COLO829 (cell line): Measurements from ENCODE around the gene CARMIL3.
"Not testable (repeated sequence)": the region's sequence is repeated elsewhere in the genome, so short reads cannot be mapped to it uniquely, and the experiment has no call there.

ENCODE experiments used
- DNase-seq: peaks from one replicate; pipeline ENCODE4 v3.0.0; 2012; ENCODE audit warnings: low spot score

Gene CARMIL3

DNA sequence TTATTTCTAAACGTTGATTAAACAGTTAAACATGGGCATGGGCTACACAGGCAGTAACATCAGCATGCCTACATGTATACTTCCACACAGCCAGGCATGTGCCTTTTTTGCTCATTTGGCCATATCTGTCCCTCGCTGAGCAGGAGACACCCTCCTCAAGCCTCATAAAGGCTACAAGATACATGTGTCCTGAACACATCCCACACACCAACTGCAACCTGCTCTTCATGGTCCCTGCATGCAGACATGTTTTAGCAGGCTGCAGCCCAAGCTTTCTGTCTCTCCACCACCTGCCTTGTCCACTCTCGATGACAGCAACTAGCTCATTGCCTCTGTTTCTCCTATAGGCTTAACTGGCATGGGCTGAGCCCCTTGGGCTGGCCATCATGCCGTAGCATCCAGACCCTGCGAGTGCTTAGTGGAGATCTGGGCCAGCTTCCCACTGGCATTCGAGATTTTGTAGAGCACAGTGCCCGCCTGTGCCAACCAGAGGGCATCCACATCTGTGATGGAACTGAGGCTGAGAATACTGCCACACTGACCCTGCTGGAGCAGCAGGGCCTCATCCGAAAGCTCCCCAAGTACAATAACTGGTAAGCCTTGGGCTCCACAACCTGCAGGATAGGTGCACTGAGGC is 44.9 kb downstream of the CARMIL3 start:
- no peak for DNase-seq

DNA sequence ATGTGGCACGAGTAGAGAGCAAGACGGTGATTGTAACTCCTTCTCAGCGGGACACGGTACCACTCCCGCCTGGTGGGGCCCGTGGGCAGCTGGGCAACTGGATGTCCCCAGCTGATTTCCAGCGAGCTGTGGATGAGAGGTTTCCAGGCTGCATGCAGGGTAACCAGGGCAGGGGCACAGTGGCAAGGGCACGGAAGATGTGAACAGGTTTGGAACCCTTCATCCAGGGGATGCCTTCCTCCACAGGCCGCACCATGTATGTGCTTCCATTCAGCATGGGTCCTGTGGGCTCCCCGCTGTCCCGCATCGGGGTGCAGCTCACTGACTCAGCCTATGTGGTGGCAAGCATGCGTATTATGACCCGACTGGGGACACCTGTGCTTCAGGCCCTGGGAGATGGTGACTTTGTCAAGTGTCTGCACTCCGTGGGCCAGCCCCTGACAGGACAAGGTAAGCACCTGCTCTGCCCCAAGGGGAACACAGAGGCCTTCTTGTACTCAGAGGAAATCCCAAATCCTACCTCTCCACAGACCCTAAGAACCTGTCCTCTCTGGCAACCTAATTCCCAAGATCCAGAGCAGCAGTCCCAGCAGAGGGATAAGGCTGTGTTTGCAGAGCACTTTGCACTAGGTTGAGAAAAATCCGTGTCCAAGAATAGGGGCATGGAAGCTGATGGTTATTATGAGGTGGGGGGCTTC is 46.6 kb downstream of the CARMIL3 start:
- no peak for DNase-seq

DNA sequence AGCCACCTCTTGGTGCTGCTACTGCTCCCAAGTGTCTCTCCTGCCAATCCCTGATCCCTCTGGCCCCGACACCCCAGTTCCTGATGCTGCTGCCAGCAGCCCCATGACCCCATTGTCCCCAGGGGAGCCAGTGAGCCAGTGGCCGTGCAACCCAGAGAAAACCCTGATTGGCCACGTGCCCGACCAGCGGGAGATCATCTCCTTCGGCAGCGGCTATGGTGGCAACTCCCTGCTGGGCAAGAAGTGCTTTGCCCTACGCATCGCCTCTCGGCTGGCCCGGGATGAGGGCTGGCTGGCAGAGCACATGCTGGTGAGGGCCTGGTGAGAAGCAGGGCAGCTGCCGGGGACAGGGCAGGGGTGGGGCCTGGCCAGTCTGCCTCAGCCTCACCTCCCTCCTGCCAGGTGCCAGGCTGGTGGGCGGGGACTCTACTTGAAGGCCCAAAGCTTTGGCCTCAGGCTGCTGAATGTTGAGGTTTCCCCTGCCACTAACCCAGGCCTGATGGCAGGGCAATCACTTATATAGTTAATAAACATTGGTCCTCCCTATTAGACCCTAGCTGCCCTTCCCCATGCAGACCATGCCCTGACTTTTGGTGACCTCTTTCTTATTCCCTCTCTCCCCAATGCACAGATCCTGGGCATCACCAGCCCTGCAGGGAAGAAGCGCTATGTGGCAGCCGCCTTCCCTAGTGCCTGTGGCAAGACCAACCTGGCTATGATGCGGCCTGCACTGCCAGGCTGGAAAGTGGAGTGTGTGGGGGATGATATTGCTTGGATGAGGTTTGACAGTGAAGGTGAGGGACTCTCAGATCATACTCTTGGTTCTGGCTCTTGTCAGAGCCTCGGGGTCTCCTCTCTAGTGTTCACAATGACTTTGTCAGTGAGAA is 47.4 kb downstream of the CARMIL3 start:
- DNase-seq: no peak

DNA sequence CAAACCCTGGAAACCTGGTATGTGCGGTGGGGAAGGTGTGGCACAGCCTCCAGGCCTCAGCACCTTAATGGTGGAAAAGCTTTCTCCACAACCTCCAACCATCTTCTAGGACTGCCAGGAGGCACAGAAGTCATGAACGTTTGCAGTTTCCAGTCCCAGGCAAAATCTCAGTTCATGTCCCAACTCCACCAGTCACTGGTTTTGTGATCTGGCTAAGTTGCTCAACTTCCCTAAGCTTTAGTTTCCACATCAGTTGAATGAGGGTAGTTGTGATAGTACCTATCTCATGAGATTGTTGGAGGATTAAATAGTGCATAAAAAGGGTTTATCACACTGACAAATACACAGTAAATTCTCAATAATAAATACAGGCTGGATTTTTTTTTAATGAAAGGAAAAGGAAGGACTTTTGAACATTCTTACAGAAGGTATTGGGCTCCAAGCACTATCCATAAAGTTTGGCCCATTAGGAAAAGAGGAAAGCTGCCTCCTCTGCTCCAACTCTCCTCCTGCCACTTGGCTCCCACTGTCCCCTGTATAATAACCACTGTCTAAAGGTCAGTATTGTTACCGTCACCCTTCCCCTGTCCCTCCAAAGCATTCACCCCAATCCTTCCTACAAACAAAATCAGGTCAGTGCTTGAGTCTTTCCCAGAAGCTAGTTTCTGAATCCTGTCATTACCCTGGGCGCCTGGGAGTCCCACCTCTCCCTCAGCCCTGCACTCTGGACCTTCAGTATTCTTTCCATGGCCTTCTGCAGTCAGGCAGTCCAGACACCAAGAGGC is 48.6 kb downstream of the CARMIL3 start:
- DNase-seq: no peak

DNA sequence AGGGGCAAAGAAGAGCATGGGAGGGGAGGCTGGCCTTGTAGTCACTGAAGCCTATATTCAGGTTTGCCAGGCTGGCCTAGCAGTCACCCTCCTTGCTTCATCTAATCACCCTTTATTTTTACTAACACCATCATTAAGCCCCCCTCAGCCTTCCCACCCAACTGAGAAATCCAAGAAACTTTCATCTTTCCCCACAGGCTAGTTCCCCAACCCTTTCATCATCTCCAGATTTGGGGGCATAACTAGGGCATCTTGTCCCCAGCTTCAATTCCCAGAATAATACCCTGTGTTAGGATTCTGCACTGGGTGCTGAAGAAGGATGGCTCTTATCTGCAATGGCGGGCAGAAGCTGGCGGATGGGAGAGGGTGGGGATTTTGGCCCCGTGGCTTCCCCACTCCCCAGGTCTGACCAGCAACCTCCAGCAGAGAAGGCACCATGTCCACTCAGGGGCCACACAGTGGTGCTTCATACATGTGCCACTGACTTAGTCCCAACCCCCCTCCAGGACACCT is 49.2 kb downstream of the CARMIL3 start:
- no peak for DNase-seq

DNA sequence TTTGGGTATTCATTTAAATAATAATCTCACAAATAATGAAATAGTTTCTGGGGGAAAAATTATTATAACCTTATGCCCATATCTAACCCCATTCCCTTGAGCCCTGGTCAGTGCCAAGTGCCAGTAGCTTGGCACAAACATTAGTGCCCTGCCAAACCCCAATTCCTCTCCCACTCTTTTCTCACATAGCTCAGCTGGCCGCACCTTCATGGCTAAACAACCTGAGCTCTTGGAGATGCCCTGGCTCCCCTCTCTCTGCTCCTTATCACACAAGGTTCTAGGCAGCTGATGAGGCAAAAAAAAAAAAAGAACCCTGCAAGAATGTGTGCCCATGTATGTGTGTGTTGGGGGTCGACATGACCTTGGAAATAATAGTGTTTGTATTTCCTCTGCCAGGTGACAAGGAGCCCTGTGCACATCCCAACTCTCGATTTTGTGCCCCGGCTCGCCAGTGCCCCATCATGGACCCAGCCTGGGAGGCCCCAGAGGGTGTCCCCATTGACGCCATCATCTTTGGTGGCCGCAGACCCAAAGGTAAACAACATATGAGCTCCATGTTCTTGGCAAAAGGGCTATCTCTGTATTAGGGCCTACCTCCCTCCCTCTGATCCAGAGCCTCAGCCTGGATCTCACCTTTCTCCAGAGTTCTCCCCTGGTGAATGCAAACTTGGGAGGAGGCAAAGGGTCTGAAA is 50.7 kb downstream of the CARMIL3 start:
- DNase-seq: no peak

DNA sequence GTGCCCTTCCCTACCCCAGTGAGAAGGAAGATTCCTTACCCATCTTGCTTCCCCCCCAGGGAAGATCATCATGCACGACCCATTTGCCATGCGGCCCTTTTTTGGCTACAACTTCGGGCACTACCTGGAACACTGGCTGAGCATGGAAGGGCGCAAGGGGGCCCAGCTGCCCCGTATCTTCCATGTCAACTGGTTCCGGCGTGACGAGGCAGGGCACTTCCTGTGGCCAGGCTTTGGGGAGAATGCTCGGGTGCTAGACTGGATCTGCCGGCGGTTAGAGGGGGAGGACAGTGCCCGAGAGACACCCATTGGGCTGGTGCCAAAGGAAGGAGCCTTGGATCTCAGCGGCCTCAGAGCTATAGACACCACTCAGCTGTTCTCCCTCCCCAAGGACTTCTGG is 51.6 kb downstream of the CARMIL3 start:
- no peak for DNase-seq

DNA sequence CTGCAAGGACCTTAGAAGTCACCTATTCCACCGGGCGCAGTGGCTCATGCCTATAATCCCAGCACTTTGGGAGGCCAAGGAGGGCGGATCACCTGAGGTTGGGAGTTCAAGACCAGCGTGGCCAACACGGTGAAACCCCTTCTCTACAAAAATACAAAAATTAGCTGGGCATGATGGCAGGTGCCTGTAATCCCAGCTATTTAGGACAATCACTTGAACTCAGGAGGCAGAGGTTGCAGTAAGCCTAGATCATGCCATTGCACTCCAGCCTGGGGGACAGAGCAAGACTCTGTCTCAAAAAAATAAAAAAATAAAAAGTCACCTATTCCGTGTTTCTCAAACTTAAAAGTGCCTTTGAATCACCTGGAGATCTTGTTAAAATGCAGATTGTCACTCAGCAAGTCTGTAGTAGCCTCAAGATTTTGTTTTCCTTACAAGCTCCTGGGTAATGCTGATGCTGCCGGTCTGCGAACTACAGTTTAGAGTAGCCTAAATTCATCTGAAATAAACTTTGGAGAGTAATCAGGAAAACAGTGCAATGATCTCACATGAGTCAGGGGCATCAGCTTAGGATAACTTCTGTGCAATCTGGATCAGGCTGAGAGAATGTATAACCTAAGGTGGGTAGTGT is 53.9 kb downstream of the CARMIL3 start:
- not testable (repeated sequence) for DNase-seq

DNA sequence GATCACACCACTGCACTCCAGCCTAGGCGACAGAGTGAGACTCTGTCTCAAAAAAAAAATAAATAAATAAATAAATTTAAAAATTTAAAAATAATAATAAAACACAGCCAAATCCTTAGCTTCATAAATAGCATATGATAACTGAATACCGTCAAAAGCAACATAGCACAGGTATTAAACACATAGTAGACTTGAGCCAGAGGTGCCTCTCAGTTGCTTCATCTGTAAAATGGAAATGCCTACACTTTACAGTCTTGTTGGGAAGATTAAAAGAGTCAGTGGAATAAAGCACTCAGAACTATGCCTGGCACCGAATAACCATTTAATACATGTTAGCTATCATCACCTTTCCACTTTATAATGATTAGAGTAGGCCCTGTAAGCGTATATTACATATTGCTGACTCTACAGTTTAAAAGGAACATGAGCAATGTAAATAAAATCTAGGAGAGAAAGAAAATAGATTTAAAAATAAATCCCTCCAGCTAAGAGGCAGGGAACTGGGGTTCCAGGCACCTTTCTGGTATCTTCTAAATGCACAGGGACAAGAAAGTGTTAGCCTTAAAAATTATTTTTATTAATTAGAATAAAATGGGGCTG is 55.0 kb downstream of the CARMIL3 start:
- DNase-seq: no peak

DNA sequence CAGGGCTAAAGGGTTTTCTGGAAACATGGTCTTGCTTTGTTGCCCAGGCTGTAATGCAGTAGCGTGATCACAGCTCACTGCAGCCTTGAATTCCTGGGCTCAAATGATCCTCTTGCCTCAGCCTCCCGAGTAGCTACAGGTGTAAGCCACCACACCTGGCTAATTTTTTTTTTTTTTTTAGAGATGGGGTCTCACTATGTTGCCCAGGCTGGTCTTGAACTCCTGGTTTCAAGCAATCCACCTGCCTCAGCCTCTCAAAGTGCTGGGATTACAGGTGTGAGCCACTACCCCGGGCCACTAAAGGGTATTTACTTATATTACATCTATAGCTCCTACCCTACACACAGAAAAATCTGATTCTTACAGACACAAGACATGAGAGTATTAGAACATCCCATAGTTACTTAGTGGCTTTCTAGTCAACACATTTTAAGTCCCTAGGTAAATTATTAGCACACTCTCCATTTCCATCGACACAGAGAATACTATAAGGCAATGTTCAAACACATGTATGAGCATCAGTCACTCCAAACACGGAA is 56.6 kb downstream of the CARMIL3 start:
- no peak for DNase-seq

DNA sequence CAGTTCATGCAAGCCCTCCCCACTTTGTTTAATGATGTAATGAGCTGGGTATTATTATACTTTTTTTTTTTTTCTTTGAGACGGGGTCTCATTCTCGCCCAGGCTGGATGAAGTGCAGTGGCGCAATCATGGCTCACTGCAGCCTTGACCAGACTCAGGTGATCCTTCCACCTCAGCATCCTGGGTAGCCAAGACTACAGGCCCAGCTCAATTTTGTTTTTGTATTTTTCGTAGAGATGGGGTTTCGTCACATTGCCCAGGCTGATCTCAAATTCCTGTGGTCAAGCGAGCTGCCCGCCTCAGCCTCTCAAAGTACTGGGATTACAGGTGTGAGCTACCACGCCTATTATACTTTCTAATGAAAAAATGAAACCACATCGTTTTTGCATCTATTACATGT is 58.3 kb downstream of the CARMIL3 start:
- DNase-seq: no peak

DNA sequence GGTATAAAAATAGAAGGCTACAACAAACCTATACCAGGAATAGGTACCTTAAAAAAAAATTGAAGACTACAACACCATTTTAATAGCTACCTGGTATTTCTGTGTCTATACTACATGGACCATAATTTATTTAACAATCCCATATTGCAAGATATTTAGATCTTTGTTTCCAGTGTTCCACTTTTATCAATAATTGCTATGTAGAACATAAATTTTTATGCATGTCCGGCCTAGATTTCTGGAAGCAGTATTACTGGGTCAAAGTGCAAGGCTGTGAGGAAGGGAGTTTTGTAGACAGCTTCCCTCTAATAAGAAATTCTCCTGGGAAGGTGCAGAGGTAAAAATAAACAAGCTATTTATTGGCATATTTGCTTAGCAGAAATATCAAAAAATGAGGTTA is 58.7 kb downstream of the CARMIL3 start:
- no peak for DNase-seq

DNA sequence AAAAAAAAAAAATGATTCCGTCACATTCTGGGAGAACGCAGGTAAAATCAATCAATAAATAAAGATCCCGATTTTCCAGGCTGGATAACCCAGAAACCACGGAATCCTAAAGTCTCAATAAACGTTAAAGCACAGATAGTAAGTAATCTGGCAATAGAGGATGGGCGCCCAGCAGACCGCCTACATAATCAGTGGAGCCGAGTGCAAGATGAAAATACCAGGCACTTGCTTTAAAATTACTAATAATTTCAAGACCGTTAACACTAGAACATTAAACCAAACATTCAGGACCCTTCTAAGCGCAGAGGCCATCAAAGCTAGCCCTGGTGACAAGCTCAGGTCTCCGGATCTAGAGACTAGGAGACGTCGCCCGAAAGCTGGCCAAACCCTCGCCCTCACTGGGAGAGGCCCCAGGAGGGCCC is 61.6 kb downstream of the CARMIL3 start:
- peak; percentile 18 for DNase-seq

DNA sequence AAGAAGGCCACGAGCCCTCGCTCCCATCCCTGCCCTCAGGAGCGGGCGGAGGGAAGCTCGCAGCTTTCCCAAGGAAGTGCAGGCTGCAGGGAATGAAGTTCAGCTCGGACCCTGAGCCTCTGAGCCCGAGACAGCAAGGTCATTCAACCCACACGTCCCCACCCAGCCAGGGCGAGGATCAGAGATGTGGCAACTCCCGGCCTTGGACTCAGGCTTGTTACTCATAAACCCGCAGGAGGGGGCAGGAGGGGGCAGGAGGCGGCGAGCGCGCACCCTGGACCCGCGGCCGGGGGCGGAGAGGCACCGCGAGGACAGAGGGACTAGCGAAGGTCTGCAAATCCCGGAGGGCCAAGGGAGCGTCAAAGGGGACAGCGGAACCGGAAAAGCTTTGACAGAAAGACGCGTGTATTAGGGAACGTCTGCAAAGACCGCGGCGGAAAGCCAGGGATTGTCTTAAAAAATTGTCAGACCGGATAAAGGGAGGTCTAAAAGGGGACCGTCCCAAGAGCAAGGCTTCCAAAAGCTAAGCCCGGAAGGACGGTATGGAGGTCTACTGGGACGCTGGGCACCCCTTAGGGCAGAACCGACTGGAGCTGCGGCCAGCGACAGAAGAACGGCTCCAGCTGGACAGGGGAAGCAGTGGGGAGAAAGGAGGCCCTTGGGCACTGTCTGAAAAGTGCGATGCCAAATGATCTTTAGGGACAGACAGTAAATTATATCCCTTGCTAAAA is 62.2 kb downstream of the CARMIL3 start:
- peak; percentile 85 for DNase-seq

DNA sequence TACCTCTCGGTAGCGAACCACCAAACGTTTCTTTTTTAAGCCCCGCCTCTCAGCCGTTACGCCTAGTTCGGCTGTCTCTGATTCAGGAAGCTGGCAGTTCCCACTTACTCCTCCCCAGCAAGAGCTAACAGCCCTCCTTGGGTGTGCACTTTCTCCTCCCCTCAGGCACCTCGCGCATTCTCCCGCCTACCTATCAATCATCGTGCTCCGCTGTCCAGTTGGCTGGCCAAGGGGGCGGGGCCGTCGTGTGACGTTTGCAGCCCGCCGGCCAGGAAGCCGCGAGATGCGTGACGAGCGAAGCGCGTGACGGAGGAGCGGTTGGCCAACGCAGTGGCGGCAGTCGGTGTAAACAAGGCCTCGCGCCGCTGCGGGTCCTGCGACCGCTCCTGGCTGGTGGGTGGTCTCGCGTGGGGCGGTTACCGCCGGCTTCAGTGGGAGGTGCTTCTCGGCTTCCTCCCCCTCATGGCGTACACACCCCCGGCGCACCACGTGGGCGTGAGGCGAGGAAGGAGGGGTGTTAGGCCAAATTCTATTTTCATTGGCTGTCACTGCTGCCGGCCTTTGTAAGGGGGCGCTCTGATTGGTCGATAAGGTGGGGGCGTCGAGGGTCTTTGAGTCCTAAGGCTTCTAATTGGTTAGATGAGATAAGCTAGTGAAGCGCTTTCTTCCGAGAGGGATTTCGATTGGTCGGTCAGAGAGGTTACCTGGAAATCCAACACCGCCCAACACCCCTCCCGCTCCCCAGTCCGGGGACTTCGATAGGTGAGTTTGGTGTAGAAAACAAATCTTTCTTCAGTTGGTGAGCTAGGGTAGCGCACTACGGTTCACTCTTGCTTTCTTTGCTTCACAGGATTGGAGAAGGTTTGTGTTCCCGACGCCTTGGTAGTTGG is 63.0 kb downstream of the CARMIL3 start, which contains the start of the genes DCAF11 and NRL:
Gene DCAF11, plus strand, starts transcription at position 246 of the 890 bp plus-strand sequence. CDS start 818 bp downstream, outside the sequence.
Gene NRL, minus strand, starts transcription at position 418 of the 890 bp plus-strand sequence. CDS start 32,101 bp downstream, outside the sequence.
- peak; percentile 100 for DNase-seq

DNA sequence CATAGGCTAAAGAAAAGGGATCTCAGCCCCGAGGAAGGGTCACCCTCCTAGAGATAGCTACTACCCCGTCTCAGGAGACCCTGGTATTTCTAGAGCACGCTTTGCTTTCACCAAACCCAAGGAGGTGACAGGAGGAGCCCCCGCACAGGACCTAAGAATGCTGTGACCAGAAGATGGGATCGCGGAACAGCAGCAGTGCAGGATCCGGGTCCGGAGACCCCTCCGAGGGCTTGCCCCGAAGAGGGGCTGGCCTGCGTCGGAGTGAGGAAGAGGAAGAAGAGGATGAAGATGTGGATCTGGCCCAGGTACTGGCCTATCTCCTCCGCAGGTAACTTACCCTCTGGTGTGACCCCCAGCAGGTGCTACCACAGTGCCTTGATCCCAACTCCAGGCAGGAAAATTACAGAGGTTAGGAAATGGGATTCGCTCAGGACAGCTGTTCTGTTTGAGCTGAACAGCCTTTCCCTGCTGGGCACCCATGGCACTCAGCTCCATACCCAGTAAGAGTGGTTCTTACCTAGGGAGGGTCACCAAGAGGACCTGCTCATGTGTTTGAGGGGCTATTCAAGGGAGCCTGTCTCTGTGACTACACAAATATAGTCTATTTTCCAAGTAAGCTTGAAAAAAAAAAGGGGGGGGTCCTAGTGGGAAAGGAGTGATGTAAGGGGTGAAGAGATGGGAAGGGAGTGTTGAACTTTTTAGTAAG is 63.8 kb downstream of the CARMIL3 start:
- no peak for DNase-seq

DNA sequence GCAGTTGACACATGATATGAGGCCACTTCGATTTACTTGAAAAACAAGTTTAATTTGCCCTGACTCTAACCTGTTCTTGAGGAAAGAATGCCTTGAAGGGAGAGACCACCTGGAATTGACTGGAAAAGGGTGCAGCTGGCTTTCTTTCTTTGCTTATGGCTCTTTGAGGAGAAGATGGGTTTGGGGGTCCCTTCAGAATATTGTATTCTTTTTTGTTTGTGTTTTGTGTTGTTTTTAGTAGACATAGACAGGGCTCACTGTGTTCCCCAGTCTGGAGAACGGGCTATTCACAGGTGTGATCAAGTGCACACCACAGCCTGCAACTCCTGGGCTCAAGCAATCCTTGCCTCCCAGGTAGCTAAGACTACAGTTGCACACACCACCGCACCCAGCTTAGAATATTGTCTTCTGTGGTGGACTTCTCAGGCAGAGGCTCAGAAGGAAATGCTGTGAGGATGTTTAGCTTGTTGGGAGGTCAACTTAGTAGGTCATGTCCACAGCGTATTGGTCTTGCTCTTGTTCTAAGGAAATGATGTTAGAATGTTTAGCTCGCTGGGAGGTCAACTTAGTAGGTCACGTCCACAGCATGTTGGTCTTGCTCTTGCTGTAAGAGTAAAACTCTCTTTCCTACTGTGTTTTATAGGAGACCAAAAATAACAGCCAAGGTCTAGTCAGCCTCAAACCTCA is 64.5 kb downstream of the CARMIL3 start:
- DNase-seq: no peak
